Amniotic epithelial cell (primary cell): ENCODE data around the gene CAMTA2.

Experiments
- DNase-seq: peaks from one replicate; pipeline ENCODE4 v3.0.0-alpha.2; 2010; ENCODE audit warnings: low read depth

The CAMTA2 gene

DNA sequence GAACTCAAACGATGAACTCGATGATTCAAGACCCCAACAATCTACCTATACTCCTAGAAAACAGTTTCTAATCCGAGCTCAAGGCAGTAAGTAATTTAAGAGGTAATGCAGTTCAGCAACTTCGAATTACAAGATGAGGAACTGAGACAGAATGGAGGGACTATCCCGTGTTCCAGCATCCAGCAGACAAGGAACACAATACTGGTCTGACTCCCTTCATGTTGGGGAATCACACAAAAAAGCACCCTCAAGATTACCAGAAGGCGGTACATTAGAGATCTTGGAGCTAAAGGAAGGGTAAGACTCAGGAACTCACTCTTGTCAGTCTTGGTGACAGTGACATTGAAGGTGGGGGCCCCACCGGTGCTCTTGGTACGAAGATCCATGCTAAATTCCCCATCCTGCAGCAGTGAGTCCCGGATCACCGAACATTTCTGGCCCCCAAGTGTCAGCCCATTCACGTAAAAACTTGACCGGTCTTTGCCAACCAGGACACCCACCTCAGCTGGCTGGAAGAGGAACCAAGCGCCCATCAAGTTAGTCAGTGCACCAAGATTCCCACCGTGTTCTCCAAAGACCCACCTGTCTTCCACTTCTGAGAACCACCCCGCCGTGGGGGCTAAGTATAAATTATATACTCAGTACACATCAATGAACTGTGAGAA is 41.0 kb downstream of the CAMTA2 start:
- no peak for DNase-seq

DNA sequence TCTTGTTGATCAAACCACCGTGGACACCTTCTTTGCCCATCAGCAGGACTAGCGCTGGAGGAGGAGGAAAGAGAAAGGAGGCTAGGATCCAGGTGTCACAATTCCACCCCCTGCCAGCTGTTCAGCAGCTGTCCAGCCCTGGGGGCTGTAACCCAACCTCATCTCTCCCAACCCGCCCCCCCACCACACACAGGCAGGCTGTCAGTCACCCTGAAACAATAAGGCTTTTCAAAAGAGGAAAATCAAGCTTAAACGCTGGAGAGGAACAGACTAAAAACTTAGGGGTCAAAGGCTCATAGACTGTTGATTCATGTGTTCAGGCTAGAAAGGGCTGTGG is 41.6 kb downstream of the CAMTA2 start:
- no peak for DNase-seq

DNA sequence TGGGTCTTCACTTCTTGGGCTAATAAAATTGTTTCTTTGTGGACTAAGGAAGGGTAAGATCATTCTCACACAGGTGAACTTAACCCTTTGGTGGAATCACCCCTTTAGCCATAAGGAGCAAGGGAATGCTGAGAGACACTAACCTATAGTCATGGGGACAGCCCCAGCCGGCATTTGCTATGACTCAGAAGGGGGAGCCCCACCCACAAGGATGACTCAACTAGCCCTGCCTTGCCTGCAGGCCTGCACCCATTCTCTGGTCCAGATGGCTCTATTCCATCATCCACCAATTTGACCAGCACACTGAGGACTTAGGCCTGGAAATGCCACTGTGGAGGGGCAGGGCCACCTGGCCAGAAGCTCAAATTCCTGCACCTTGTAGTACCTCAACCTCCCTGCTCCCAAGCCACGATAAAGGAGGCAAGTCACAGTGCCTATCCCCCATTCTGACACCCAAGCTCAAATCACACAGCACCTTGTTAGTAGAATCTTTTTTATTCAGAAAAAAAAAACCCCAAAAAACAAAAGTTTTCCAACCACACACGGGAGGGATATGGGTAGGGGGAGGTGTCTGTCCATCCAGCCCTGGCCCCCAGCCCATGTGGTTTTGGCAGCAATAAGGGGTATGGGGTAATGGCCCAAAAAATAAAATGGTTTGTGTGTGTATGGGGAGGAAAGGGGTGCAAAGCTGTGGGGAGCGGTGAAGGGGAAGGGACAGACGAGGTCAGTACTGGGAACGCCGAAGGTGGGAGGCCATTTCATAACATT is 42.1 kb downstream of the CAMTA2 start:
- DNase-seq = peak; percentile 87

- no peak for DNase-seq
These were observed 42.8 kb downstream of the CAMTA2 start for GRCh38 chr17:4944554-4945175.

GRCh38 chr17:4944163-4944553 is 43.3 kb downstream of the CAMTA2 start:
- peak; percentile 52 for DNase-seq

DNA sequence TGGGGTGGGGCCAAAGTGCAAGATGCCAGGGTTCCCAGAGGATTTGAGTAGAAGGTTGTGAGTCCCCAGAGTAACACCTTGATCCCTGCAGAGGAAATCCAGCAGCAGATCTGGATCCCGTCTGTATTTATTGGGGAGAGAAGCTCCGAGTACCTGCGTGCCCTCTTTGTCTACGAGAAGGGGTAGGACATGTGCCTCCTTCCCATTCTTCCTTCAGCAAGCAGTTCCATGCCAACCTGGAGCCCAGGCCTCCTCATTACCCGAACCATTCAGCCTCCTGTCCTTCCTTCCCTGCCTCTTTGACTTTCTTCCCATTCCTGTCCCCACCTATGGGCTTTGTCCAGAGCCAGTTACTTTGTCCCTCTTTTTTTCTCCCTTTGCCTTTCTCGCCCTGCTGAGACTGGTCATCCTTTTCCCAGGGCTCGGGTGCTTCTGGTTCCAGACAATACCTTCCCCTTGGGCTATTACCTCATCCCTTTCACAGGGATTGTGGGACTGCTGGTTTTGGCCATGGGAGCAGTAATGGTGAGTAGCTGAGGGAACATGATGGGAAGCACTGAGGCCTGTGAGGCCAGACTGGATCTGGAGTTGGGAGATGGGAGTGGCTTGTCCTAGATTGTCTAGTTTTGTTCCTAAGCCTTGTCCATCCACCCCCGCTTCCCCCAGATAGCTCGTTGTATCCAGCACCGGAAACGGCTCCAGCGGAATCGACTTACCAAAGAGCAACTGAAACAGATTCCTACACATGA is 44.5 kb downstream of the CAMTA2 start:
- no peak for DNase-seq

GRCh38 chr17:4941319-4941610 is 46.2 kb downstream of the CAMTA2 start:
- DNase-seq = no peak

DNA sequence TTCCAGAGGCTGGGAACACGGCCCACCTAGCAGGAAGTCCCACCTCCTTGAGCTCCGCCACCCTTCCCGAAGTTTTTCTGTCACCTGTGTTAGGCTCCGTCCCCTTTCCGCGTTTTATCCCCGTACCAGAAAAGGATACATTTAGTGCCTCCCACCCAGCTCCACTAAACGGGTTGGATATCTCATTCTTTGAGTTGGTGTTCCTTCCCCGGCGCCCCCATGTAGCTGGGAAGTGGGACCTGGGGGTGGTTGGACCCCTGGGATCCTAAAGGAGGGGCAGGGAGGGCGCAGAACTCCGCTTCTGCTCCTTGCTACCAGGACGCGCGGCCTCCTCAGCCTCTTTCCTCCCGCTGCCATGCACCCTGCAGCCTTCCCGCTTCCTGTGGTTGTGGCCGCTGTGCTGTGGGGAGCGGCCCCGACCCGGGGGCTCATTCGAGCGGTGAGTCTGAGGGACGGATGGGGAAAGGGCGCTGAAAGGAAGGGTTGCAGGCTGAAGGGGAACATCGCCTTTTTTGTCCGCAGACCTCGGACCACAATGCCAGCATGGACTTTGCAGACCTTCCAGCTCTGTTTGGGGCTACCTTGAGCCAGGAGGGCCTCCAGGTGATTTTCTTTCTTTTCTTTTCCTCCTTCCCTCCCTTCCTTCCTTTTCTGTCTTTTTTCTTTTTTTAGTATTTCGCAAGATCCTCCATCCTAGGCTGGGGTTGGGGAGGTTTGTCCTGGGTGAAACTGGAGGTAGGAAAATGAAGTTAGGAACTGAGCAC is 46.7 kb downstream of the CAMTA2 start:
- DNase-seq = no peak

GRCh38 chr17:4939796-4940554 is 47.5 kb downstream of the CAMTA2 start, which contains the start of the genes RNF167 and SLC25A11:
Gene RNF167, plus strand, starts transcription at chr17:4940268. Its CDS starts 642 bp downstream, at chr17:4940910.
Gene SLC25A11, minus strand, starts transcription at chr17:4940046. Its CDS starts 136 bp downstream, at chr17:4939910.
- DNase-seq = peak; percentile 99

DNA sequence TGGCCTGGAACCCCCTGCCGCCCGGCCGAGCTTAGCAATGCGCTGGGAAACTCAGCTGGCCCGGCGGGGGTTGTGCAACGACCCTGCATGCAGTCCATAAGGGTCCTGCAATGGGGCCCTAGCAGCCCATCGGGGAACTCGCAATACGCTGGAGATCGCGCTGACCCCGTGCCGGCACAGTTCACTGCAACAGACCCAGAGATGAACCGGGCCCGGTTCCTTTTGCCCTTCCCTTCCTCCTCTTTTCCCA is 48.0 kb downstream of the CAMTA2 start:
- no peak for DNase-seq

DNA sequence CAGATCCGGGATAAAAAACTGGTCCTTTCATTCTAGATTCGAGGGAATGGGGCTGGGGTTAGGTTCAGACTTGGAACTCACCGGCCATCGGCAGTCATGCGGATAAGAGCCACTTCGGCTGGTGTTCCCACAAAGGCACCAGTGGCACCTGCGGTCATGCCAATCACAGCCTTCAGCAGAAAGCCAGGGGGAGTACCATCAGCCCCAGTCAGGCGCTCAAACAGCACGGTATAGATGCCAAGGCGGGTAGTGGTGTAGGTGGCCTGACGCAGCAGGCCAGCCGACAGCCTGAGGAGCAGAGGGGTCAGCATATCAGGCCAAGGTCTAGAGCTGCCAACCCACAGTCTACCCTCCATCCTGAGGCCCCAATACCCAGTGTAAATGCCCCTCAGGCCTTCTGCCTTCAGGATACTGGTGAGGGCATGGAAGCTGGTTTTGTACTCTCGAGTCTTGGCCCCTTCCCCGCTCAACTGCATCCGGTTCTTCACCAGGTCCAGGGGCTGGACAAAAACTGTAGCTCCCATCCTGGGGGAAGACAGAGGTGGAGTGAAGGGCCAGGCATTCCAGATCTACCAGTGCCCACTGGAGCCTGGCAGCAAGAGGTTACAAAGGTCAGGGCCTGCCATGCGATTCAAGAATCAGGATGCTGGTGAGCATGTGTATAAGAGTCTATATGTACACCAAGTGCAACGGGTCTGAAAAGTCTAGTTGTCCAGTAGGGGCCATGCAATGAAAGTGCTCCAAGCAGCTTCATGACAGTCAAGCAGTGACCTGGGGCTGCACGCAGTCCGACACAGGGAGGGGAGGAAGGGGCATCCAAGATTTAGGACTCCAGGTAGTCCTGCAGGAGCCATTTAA is 48.6 kb downstream of the CAMTA2 start:
- DNase-seq = no peak

GRCh38 chr17:4938069-4938491 is 49.4 kb downstream of the CAMTA2 start:
- no peak for DNase-seq

DNA sequence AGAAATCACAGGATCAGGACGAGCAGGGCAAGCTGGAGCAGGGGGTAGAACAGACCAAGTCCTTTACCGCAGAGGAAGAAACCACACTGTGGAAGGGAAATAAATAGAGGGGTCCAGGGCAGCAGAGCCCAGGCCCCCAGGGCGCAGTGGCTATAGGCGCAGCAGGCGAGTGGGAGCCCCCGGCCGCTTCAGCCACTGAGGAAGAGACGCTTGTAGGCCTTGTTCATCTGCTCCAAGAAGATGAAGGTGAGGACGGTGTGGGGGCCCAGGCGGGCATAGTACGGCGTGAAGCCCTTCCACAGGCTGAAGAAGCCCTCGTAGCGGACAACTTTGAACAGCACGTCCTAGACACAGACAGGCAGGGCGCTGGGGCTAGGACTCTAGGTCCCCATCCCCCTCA is 49.9 kb downstream of the CAMTA2 start:
- DNase-seq = no peak

DNA sequence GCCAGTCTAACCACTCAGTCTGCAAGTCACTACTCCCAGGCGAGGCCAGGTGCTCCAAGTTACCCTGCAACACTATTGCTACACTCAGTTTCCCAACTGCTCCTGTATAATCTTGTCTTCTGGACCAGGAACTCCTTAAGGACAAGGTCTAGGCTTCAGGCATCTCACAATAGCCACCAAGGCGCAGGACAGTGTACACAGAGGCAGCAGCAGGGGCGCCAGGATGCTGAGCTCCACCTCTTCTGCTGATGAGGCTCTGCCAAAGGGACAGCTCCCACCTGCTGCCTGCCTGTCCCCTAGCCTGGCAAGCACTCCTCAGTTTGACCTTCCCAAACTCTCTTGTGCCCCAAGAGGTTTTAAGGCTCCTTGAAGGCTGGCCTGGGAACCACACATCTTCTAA is 51.0 kb downstream of the CAMTA2 start:
- no peak for DNase-seq

- no peak for DNase-seq
These were observed 51.8 kb downstream of the CAMTA2 start for GRCh38 chr17:4935650-4936049.

- peak; percentile 59 for DNase-seq
These were observed 53.1 kb downstream of the CAMTA2 start for GRCh38 chr17:4934173-4934979.

DNA sequence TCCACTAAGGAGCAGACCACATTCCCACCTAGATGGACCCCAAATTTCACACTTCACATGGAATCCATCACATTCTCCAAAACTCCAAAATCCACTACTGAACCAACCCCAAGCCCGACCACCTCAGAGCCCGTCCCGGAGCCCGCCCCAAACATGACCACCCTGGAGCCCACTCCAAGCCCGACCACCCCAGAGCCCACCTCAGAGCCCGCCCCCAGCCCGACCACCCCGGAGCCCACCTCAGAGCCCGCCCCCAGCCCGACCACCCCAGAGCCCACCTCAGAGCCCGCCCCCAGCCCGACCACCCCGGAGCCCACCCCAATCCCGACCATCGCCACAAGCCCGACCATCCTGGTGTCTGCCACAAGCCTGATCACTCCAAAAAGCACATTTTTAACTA is 53.8 kb downstream of the CAMTA2 start:
- no peak for DNase-seq

DNA sequence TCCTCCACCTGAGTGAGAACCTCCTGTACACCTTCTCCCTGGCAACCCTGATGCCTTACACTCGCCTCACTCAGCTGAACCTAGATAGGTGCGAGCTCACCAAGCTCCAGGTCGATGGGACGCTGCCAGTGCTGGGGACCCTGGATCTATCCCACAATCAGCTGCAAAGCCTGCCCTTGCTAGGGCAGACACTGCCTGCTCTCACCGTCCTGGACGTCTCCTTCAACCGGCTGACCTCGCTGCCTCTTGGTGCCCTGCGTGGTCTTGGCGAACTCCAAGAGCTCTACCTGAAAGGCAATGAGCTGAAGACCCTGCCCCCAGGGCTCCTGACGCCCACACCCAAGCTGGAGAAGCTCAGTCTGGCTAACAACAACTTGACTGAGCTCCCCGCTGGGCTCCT is 54.7 kb downstream of the CAMTA2 start:
- no peak for DNase-seq

DNA sequence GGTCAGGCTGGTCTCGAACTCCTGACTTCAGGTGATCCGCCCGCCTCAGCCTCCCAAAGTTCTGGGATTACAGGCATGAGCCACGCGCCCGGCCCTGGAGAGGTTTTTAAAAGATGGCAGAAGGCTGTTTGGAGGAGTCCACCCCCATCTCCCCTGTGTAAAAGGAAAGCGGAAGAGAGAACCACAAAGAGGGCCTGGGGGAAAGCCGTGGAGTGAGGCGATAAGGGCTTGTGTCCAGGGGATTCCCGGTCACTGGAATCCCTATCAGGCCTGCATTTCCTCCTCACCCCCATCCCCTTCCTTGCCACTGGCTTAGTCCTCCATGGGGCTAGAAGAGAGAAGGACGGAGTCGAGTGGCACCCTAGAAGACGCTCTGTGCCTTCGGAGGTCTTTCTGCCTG is 55.5 kb downstream of the CAMTA2 start, which contains the start of gene GP1BA:
Gene GP1BA, plus strand, starts transcription at position 315 of the 400 bp plus-strand sequence. CDS start 328 bp downstream, outside the sequence.
- no peak for DNase-seq
